CD14-positive monocyte (primary cell): Measurements from ENCODE around the gene KRTAP12-4. TPM values are rescaled to one million over a fixed set of nuclear protein-coding genes. Genes with fewer than 3 reads are reported as not detected.

Experiments
- DNase-seq, 3 donors: peaks; one replicate each; pipeline ENCODE4 v3.0.0-alpha.2; 2011 to 2022
- H2AFZ ChIP-seq: 2 replicates; pipeline ENCODE4 v1.6.0; 2012; ENCODE audit warnings: mild to moderate bottlenecking, low read depth, low read length, inconsistent platforms; ENCODE audit not compliant: insufficient read depth, poor library complexity, severe bottlenecking
- H3K27ac ChIP-seq, 2 donors: 1 replicate in 1 of 2; 2 replicates in 1 of 2; pipeline ENCODE4 v1.5.1; 2012 to 2013; ENCODE audit warnings: low read length in 2 of 2, control low read depth in 1 of 2, inconsistent platforms in 1 of 2, low read depth in 1 of 2, mild to moderate bottlenecking in 1 of 2
- H3K27me3 ChIP-seq, 2 donors: one replicate each; pipeline versions ENCODE4 v1.6.0 to v1.6.1; 2011 to 2013; ENCODE audit warnings: low read length in 2 of 2; ENCODE audit not compliant: control insufficient read depth in 2 of 2, insufficient read depth in 2 of 2
- H3K36me3 ChIP-seq, 2 donors: replicated peaks in 1 of 2; 1 replicate in 1 of 2; 2 replicates in 1 of 2; pipeline versions ENCODE4 v1.5.1 to v1.6.1; 2012 to 2013; ENCODE audit warnings: low read length in 2 of 2, control low read depth in 1 of 2, inconsistent platforms in 1 of 2, mild to moderate bottlenecking in 1 of 2; ENCODE audit not compliant: insufficient read depth in 2 of 2, control insufficient read depth in 1 of 2
- H3K4me1 ChIP-seq, 2 donors: 1 replicate in 1 of 2; 2 replicates in 1 of 2; pipeline versions ENCODE4 v1.5.1 to v1.6.1; 2012 to 2013; ENCODE audit warnings: low read length in 2 of 2, control low read depth in 1 of 2, inconsistent platforms in 1 of 2, mild to moderate bottlenecking in 1 of 2, moderate library complexity in 1 of 2; ENCODE audit not compliant: insufficient read depth in 2 of 2, control insufficient read depth in 1 of 2
- H3K4me2 ChIP-seq: replicated peaks from 2 replicates; pipeline ENCODE3; 2012; ENCODE audit warnings: low read length, moderate library complexity, mild to moderate bottlenecking; ENCODE audit not compliant: poor library complexity, severe bottlenecking; ENCODE audit errors: extremely low read depth
- H3K4me3 ChIP-seq, 3 experiments: fragments of 200-600 bp in 1 of 3; sonication (generic) in 1 of 3; replicated peaks in 1 of 3; 1 replicate in 2 of 3; 2 replicates in 1 of 3; pipeline ENCODE4 v1.5.1; 2011 to 2013; ENCODE audit warnings: low read length in 3 of 3, mild to moderate bottlenecking in 3 of 3, control low read depth in 2 of 3, low read depth in 2 of 3, inconsistent platforms in 1 of 3, moderate library complexity in 1 of 3
- H3K79me2 ChIP-seq: 2 replicates; pipeline ENCODE4 v1.6.0; 2012; ENCODE audit warnings: mild to moderate bottlenecking, control low read depth, inconsistent platforms, low read length, moderate library complexity; ENCODE audit not compliant: insufficient read depth
- H3K9ac ChIP-seq: 2 replicates; pipeline ENCODE4 v1.6.0; 2017; ENCODE audit warnings: low read length, mild to moderate bottlenecking; ENCODE audit not compliant: insufficient read depth, poor library complexity, severe bottlenecking
- H3K9me3 ChIP-seq, 2 donors: replicated peaks in 1 of 2; 1 replicate in 1 of 2; 2 replicates in 1 of 2; pipeline versions ENCODE4 v1.5.1 to v1.6.1; 2012 to 2013; ENCODE audit warnings: low read length in 2 of 2, control low read depth in 1 of 2; ENCODE audit not compliant: control insufficient read depth in 1 of 2, insufficient read depth in 1 of 2
- H4K20me1 ChIP-seq: 2 replicates; pipeline ENCODE4 v1.6.0; 2012; ENCODE audit warnings: mild to moderate bottlenecking, low read length, control low read depth, moderate library complexity; ENCODE audit not compliant: insufficient read depth
- H3K27ac Mint-ChIP-seq, 7 donors: one replicate each; pipeline ENCODE4 v1.8.0; 2020; ENCODE audit warnings: mild to moderate bottlenecking in 7 of 7, mixed read lengths in 7 of 7, moderate library complexity in 6 of 7, inconsistent platforms in 2 of 7
- H3K27me3 Mint-ChIP-seq, 3 donors: one replicate each; pipeline ENCODE4 v1.8.0; 2021 to 2022; ENCODE audit warnings: low read depth in 3 of 3, mild to moderate bottlenecking in 3 of 3, mixed read lengths in 3 of 3, moderate library complexity in 3 of 3, inconsistent platforms in 1 of 3
- H3K36me3 Mint-ChIP-seq, 2 donors: one replicate each; pipeline ENCODE4 v1.8.0; 2020; ENCODE audit warnings: mixed read lengths in 2 of 2, inconsistent platforms in 1 of 2, mild to moderate bottlenecking in 1 of 2
- H3K4me1 Mint-ChIP-seq: one replicate; pipeline ENCODE4 v1.8.0; 2020; ENCODE audit warnings: mild to moderate bottlenecking, mixed read lengths
- H3K4me3 Mint-ChIP-seq, 2 donors: one replicate each; pipeline ENCODE4 v1.8.0; 2020; ENCODE audit warnings: mild to moderate bottlenecking in 2 of 2, mixed read lengths in 2 of 2, moderate library complexity in 1 of 2
- H3K9me3 Mint-ChIP-seq, 7 donors: one replicate each; pipeline ENCODE4 v1.8.0; 2020 to 2022; ENCODE audit warnings: mixed read lengths in 7 of 7, mild to moderate bottlenecking in 6 of 7, moderate library complexity in 6 of 7, inconsistent platforms in 2 of 7
- CTCF ChIP-seq: fragments of 200-600 bp; IDR thresholded peaks from one replicate; pipeline ENCODE4 v1.8.0; 2022; ENCODE audit warnings: antibody characterized with exemption, mild to moderate bottlenecking
- WGBS: methylation state at CpG from one replicate; pipeline ENCODE4 v1.1.5; 2013; ENCODE audit warnings: missing lambda C conversion rate; ENCODE audit not compliant: insufficient coverage; 5-methylcytosine and 5-hydroxymethylcytosine counted together
- intact Hi-C, 2 donors: fragments of 100-400 bp; cut with micrococcal nuclease; formaldehyde crosslinking; loops; one replicate each; pipeline versions ENCODE4 v1.15.0 to v1.15.1; 2023
- polyA plus RNA-seq, 3 donors: library from polyadenylated mRNA; depleted of rRNA in 1 of 3; unstranded in 2 of 3; stranded (reverse) in 1 of 3; fragments of 300-500 nt in 2 of 3; fragments of >200 nt in 1 of 3; fragmentation: Illumina TruSeq in 2 of 3; gene quantifications; 1 replicate in 2 of 3; 2 replicates in 1 of 3; pipeline ENCODE4 v1.2.3, GENCODE V29; 2012 to 2021

Gene KRTAP12-4
- polyA plus RNA-seq, 3 donors = not detected

DNA sequence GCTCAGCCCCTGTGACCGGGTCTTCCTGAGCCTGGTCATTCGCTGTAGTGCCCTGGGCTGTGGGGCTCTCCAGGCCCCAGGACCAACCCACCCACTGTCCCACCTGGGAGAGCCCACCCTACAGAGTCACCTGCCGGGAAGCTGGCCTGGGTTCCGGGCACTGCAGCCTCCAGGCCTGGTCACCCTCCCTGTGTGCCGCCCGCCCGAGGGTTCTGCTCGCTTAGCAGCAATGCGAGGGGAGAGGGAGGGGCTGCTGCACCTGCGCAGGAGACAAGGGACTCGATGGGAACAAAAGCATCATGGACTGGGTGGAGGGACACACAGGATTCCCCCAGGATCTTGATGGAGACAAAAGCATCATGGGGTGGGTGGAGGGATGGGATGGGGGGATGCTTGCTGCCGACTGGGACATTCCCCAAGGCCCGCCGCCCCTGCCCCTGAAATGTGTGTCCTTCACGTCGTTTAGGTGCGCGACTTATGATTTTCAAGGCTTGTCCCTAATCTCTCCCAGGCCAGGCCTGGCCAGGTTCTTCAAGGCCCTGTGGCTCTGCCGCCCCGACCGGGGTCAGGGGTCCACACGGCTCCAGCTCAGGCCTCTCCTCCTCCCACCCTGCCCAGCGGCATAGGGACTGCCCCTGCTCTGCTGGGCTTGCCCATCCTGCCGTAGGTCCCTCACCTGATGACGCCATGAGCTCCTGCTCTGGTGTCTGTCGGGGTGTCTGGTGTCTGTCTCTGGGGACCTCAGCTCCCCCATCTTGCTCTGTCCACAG is 40.9 kb downstream of the KRTAP12-4 start:
- Mint-ChIP-seq H3K4me1 (peaks cover 7% of the 10 kb centered on the region), H3K36me3 (no peaks in the 10 kb centered on the region), H3K9me3 (peaks cover 20 to 38% (median 32%) of the 10 kb centered on the region in 7 donors), H3K27me3 (peaks cover 0 to 8% (median 3%) of the 10 kb centered on the region in 3 donors), H3K4me3 (no peak overlapping the region), H3K27ac (no peak overlapping the region)
- no peak overlapping the region for H3K4me2 ChIP-seq
- intact Hi-C loops = no loop called here
- TF ChIP-seq CTCF = no peak
- H4K20me1 ChIP-seq = no peaks in the 10 kb centered on the region
- no peak for DNase-seq
- H3K79me2 ChIP-seq = no peaks in the 10 kb centered on the region
- no peaks in the 10 kb centered on the region for H3K36me3 ChIP-seq
- no peaks in the 10 kb centered on the region for H3K27me3 ChIP-seq
- H3K9me3 ChIP-seq = peaks cover 19 to 25% of the 10 kb centered on the region in 2 donors
- H2AFZ ChIP-seq = no peak overlapping the region
- no peaks in the 10 kb centered on the region for H3K4me1 ChIP-seq
- H3K27ac ChIP-seq = no peak overlapping the region
- H3K9ac ChIP-seq = no peak overlapping the region
- 96% methylated on average over 24 of the region's 26 CpGs for WGBS
- no peak overlapping the region for H3K4me3 ChIP-seq

DNA sequence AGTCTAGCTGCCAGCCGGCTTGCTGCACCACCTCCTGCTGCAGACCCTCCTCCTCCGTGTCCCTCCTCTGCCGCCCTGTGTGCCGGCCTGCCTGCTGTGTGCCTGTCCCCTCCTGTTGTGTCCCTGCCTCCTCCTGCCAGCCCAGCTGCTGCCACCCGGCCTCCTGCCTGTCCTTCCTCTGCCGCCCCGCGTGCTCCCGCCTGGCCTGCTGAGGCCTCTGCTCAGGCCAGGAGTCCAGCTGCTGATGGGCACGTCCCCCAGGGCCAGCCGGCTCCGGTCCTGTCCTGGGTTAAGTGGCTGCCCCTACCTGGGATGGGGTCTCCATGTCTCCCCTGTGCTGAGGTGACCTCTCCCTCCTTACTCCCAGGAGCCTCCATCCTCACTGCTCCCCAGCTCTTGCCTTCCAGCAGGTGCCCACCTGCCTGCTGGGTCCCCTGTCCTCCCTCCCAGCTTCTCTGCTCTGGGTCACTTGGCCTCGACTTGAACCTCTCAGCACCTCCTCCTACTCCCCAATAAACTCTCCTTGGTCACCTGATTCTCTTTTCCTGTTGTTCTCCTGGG is 41.7 kb downstream of the KRTAP12-4 start:
- Histone ChIP-seq H3K4me2 (no peak overlapping the region), H2AFZ (no peak overlapping the region), H3K4me3 (no peak overlapping the region), H4K20me1 (no peaks in the 10 kb centered on the region), H3K9ac (no peak overlapping the region), H3K9me3 (peaks cover 19 to 25% of the 10 kb centered on the region in 2 donors), H3K27ac (no peak overlapping the region), H3K36me3 (no peaks in the 10 kb centered on the region), H3K79me2 (no peaks in the 10 kb centered on the region), H3K4me1 (no peaks in the 10 kb centered on the region), H3K27me3 (no peaks in the 10 kb centered on the region)
- peaks cover 20 to 37% (median 31%) of the 10 kb centered on the region in 7 donors for H3K9me3 Mint-ChIP-seq
- no peaks in the 10 kb centered on the region for H3K36me3 Mint-ChIP-seq
- no peak for DNase-seq
- 93% methylated on average over 12 of the region's 13 CpGs for WGBS
- H3K4me1 Mint-ChIP-seq = no peaks in the 10 kb centered on the region
- no peak overlapping the region for H3K4me3 Mint-ChIP-seq
- TF ChIP-seq CTCF = no peak
- no peak overlapping the region for H3K27ac Mint-ChIP-seq
- H3K27me3 Mint-ChIP-seq = peaks cover 0 to 8% (median 3%) of the 10 kb centered on the region in 3 donors
- intact Hi-C loops = no loop called here
